PC-3 (cell line): ENCODE data around the gene FAM83E. TPM values are rescaled to one million over a fixed set of nuclear protein-coding genes. Genes with fewer than 3 reads are reported as not detected.
A peak's percentile ranks its signal among the peaks of the same experiment; 100 is the strongest.

Experiments used
- ATAC-seq: fragments of 200-7000 bp; cut with Tn5 transposase; 2 replicates; pipeline ENCODE4 v1.9.1; 2020; ENCODE audit warnings: mild to moderate bottlenecking, moderate library complexity
- BruUV-seq: library from RNA; stranded (reverse); fragments of 400-500 nt; replicated peaks from 2 replicates; lab custom pipeline; 2021; lab: Mats Ljungman, UMichigan
- CTCF ChIA-PET: fragments of 300-600 bp; sonication (Branson Sonifier 250); formaldehyde crosslinking; loops from one replicate; lab custom pipeline; 2022; ENCODE audit warnings: antibody characterized with exemption; lab: Charles Lee
- POLR2A ChIA-PET: fragments of 300-600 bp; sonication (Branson Sonifier 250); formaldehyde crosslinking; loops from one replicate; lab custom pipeline; 2022; ENCODE audit warnings: antibody characterized with exemption; ENCODE audit not compliant: unreplicated experiment; lab: Charles Lee
- DNase-seq: peaks from one replicate; pipeline ENCODE4 v3.0.0-alpha.2; 2015
- H2AFZ ChIP-seq: fragments of 300-600 bp; sonication (generic); 2 replicates; pipeline ENCODE4 v1.6.0; 2016; ENCODE audit warnings: antibody characterized with exemption, low read length
- H3F3A ChIP-seq: fragments of 300-600 bp; sonication (generic); one replicate; pipeline ENCODE4 v1.6.0; 2017; ENCODE audit warnings: antibody characterized with exemption, low read length, control low read depth, mild to moderate bottlenecking; ENCODE audit not compliant: unreplicated experiment
- H3K27ac ChIP-seq: fragments of 300-600 bp; sonication (generic); 2 replicates; pipeline ENCODE4 v1.5.1; 2016; ENCODE audit warnings: mild to moderate bottlenecking, low read length
- H3K27me3 ChIP-seq: fragments of 300-600 bp; sonication (generic); 2 replicates; pipeline ENCODE4 v1.6.1; 2016; ENCODE audit warnings: low read length, mixed read lengths
- H3K36me3 ChIP-seq: fragments of 300-600 bp; sonication (generic); 2 replicates; pipeline ENCODE4 v1.6.1; 2016; ENCODE audit warnings: low read depth, mixed run types, low read length, mixed read lengths
- H3K4me1 ChIP-seq: fragments of 300-600 bp; sonication (generic); 2 replicates; pipeline ENCODE4 v1.5.1; 2016; ENCODE audit warnings: low read length; ENCODE audit not compliant: insufficient read depth
- H3K4me2 ChIP-seq: fragments of 300-600 bp; sonication (generic); 2 replicates; pipeline ENCODE4 v1.6.0; 2016; ENCODE audit warnings: low read length
- H3K4me3 ChIP-seq: fragments of 300-600 bp; sonication (generic); 2 replicates; pipeline ENCODE4 v1.5.1; 2016; ENCODE audit warnings: mild to moderate bottlenecking, low read length, mixed read lengths
- H3K79me2 ChIP-seq: fragments of 300-600 bp; sonication (generic); 2 replicates; pipeline ENCODE4 v1.6.1; 2017; ENCODE audit warnings: low read length, mixed read lengths
- H3K9ac ChIP-seq: fragments of 300-600 bp; sonication (generic); 2 replicates; pipeline ENCODE4 v1.6.0; 2016; ENCODE audit warnings: mild to moderate bottlenecking, low read length
- H3K9me2 ChIP-seq: fragments of 300-600 bp; sonication (generic); replicated peaks from 2 replicates; pipeline ENCODE4 v1.6.1; 2016; ENCODE audit warnings: mixed run types, low read length, mixed read lengths
- H3K9me3 ChIP-seq: fragments of 300-600 bp; sonication (generic); 2 replicates; pipeline ENCODE4 v1.6.1; 2016; ENCODE audit warnings: low read length, mixed read lengths
- H4K20me1 ChIP-seq: fragments of 300-600 bp; sonication (generic); 2 replicates; pipeline ENCODE4 v1.6.1; 2016; ENCODE audit warnings: low read length, mixed read lengths
- EZH2 ChIP-seq: fragments of 300-600 bp; sonication (generic); IDR thresholded peaks from one replicate; pipeline ENCODE4 v1.6.1; 2017; ENCODE audit warnings: antibody characterized with exemption, mild to moderate bottlenecking, low read length; ENCODE audit not compliant: unreplicated experiment
- EZH2phosphoT487 ChIP-seq: fragments of 300-600 bp; sonication (generic); IDR thresholded peaks from 2 replicates; pipeline ENCODE4 v1.6.1; 2018; ENCODE audit warnings: mild to moderate bottlenecking, antibody characterized with exemption, low read length, borderline replicate concordance
- intact Hi-C: fragments of 100-400 bp; cut with micrococcal nuclease; formaldehyde crosslinking; loops from 2 replicates; pipeline ENCODE4 v1.9.0; 2023
- total RNA-seq: library from RNA; depleted of rRNA; stranded (reverse); fragments of >200 nt; gene quantifications from 2 replicates; pipeline ENCODE4 v1.2.3, GENCODE V29; 2014
- TF ChIP-seq, protein P1 (sequence below): fragments of 300-600 bp; sonication (generic); conservative IDR thresholded peaks from 2 replicates; pipeline ENCODE4 v1.5.1; 2017; ENCODE audit warnings: antibody characterized with exemption, low read depth, mild to moderate bottlenecking, low read length

The FAM83E gene
- total RNA-seq, 1 experiment from 2014 or later: 4.6 TPM

DNA sequence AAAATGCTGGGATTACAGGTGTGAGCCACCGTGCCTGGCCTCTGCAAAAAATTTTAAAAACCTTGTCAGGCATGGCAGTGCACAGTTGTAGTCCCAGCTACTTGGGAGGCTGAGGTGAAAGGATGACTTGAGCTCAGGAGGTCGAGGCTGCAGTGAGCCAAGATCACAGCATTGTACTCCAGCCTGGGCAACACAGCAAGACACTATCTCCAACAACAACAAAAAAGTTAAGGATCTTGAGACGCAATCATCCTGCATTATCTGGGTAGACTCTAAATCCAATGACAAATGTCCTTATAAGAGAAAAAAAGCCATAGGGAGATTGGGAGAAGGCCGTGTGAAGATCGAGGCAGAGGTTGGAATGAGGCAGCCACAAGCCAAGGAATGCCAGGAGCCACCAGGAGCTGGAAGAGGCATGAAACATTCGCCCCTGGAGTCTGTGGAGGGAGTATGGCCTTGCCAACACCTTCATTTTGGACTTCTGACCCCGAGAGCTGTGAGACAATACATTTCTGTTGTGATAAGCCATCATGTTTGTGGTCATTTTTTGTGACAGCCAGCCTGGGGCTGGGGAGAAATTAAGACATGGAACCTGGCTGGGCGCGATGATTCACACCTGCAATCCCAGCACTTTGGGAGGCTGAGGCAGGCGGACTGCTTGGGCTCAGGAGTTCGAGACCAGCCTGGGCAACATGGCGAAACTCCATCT is 36.3 kb upstream of the FAM83E start:
- H3K79me2 ChIP-seq: no peaks in the 10 kb centered on the region
- no peaks in the 10 kb centered on the region for H3K9me3 ChIP-seq
- CTCF ChIA-PET: no interaction called here
- H3K36me3 ChIP-seq: no peaks in the 10 kb centered on the region
- intact Hi-C loops: no loop called here
- no peaks in the 10 kb centered on the region for H3K4me1 ChIP-seq
- no peak overlapping the region for H2AFZ ChIP-seq
- H3K9me2 ChIP-seq: no peaks in the 10 kb centered on the region
- no peaks in the 10 kb centered on the region for H4K20me1 ChIP-seq
- no TSS peak for BruUV-seq
- TF ChIP-seq, protein P1, sequence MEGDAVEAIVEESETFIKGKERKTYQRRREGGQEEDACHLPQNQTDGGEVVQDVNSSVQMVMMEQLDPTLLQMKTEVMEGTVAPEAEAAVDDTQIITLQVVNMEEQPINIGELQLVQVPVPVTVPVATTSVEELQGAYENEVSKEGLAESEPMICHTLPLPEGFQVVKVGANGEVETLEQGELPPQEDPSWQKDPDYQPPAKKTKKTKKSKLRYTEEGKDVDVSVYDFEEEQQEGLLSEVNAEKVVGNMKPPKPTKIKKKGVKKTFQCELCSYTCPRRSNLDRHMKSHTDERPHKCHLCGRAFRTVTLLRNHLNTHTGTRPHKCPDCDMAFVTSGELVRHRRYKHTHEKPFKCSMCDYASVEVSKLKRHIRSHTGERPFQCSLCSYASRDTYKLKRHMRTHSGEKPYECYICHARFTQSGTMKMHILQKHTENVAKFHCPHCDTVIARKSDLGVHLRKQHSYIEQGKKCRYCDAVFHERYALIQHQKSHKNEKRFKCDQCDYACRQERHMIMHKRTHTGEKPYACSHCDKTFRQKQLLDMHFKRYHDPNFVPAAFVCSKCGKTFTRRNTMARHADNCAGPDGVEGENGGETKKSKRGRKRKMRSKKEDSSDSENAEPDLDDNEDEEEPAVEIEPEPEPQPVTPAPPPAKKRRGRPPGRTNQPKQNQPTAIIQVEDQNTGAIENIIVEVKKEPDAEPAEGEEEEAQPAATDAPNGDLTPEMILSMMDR: no peak
- TF ChIP-seq EZH2phosphoT487 (no peak), EZH2 (no peak)
- POLR2A ChIA-PET: no interaction called here
- no peak overlapping the region for H3K4me2 ChIP-seq
- H3K4me3 ChIP-seq: no peak overlapping the region
- H3K9ac ChIP-seq: no peak overlapping the region
- H3K27me3 ChIP-seq: no peaks in the 10 kb centered on the region
- H3K27ac ChIP-seq: no peak overlapping the region
- DNase-seq (no peak), ATAC-seq (no peak)
- no peaks in the 10 kb centered on the region for H3F3A ChIP-seq

DNA sequence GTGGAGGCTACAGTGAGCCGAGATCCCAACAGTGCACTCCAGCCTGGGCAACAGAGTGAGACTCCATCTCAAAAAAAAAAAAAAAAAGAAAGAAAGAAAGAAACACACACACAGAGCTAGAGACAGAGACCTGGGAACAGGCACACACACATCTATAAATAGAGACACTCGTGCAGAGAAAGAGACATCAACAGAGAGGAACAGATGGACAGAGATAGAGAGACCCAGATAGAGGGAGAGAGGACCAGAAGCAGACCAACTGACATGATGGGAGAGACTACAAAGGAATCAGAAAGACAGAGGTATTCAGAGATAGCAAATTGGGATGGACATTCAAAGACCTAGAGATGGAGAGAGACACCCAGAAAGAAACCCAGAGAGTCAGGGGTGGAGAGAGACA is 33.3 kb upstream of the FAM83E start:
- no peak overlapping the region for H3K9ac ChIP-seq
- H3K4me3 ChIP-seq: no peak overlapping the region
- POLR2A ChIA-PET: no interaction called here
- no peaks in the 10 kb centered on the region for H3F3A ChIP-seq
- DNase-seq (no peak), ATAC-seq (no peak)
- no peaks in the 10 kb centered on the region for H3K36me3 ChIP-seq
- H3K4me2 ChIP-seq: no peak overlapping the region
- no peak overlapping the region for H3K27ac ChIP-seq
- no peaks in the 10 kb centered on the region for H3K79me2 ChIP-seq
- H3K27me3 ChIP-seq: no peaks in the 10 kb centered on the region
- TF ChIP-seq EZH2 (no peak), EZH2phosphoT487 (no peak)
- TF ChIP-seq, protein P1: no peak
- H4K20me1 ChIP-seq: no peaks in the 10 kb centered on the region
- H3K9me2 ChIP-seq: no peaks in the 10 kb centered on the region
- H3K9me3 ChIP-seq: no peaks in the 10 kb centered on the region
- no TSS peak for BruUV-seq
- CTCF ChIA-PET: no interaction called here
- peaks cover 6% of the 10 kb centered on the region; the same call in 1 of the 2 replicates for H3K4me1 ChIP-seq
- intact Hi-C loops: no loop called here
- H2AFZ ChIP-seq: no peak overlapping the region

DNA sequence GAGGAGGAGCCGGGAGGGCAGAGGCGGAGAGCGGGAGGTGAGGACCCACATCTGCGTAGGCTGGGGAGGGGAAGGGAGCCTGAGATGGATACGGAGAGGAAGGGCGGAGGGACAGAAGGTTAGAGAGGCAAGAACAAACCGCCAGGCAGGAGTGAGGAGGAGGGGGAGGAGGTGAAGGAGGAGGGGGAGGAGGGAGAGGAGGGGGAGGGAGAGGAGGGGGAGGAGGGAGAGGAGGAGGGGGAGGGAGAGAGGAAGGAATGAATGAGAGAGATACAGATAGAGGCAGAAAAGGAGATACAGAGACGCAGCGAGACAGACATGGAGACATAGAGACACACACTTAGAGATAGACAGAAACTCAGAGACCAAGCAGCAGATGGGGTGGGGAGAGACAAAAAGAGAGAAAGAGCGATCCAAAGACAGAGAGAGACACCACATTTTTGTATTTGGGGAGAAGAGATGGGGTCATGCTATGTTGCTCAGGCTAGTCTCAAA is 31.9 kb upstream of the FAM83E start:
- H2AFZ ChIP-seq: no peak overlapping the region
- H3K36me3 ChIP-seq: no peaks in the 10 kb centered on the region
- ATAC-seq (no peak), DNase-seq (no peak)
- no peak overlapping the region for H3K9ac ChIP-seq
- no peak overlapping the region for H3K27ac ChIP-seq
- no peaks in the 10 kb centered on the region for H3F3A ChIP-seq
- H3K9me2 ChIP-seq: no peaks in the 10 kb centered on the region
- CTCF ChIA-PET: interaction anchor here (1.4 kb wide), 1 partner anchor 92 kb away, joined by 5 read pairs; no protein-coding TSS in a partner anchor
- no peaks in the 10 kb centered on the region for H3K9me3 ChIP-seq
- peaks cover 6% of the 10 kb centered on the region; the same call in 1 of the 2 replicates for H3K4me1 ChIP-seq
- H3K4me2 ChIP-seq: peak overlapping the region; percentile 92
- H3K4me3 ChIP-seq: peak overlapping the region; percentile 70; the same call in 1 of the 2 replicates
- no TSS peak for BruUV-seq
- no peaks in the 10 kb centered on the region for H3K79me2 ChIP-seq
- POLR2A ChIA-PET: no interaction called here
- H4K20me1 ChIP-seq: no peaks in the 10 kb centered on the region
- no peaks in the 10 kb centered on the region for H3K27me3 ChIP-seq
- TF ChIP-seq EZH2phosphoT487 (no peak), EZH2 (no peak)
- TF ChIP-seq, protein P1: no peak
- intact Hi-C loops: loop anchor here (1.0 to 2.0 kb wide), 2 partner anchors 68 to 196 kb away; no protein-coding TSS in a partner anchor
